Activated CD4-positive, alpha-beta T cell treated with anti-CD3 and anti-CD28 coated beads, Interleukin-2, amount 50 U/mL, for 16 hours (primary cell): ENCODE results near the gene NOP14.
A peak's percentile ranks its signal among the peaks of the same experiment; 100 is the strongest.
"Not testable (repeated sequence)": the region's sequence is repeated elsewhere in the genome, so short reads cannot be mapped to it uniquely, and the experiment has no call there.

ENCODE experiments used
- DNase-seq: peaks from one replicate; pipeline ENCODE4 v3.0.0-alpha.2; 2020

NOP14 gene

DNA sequence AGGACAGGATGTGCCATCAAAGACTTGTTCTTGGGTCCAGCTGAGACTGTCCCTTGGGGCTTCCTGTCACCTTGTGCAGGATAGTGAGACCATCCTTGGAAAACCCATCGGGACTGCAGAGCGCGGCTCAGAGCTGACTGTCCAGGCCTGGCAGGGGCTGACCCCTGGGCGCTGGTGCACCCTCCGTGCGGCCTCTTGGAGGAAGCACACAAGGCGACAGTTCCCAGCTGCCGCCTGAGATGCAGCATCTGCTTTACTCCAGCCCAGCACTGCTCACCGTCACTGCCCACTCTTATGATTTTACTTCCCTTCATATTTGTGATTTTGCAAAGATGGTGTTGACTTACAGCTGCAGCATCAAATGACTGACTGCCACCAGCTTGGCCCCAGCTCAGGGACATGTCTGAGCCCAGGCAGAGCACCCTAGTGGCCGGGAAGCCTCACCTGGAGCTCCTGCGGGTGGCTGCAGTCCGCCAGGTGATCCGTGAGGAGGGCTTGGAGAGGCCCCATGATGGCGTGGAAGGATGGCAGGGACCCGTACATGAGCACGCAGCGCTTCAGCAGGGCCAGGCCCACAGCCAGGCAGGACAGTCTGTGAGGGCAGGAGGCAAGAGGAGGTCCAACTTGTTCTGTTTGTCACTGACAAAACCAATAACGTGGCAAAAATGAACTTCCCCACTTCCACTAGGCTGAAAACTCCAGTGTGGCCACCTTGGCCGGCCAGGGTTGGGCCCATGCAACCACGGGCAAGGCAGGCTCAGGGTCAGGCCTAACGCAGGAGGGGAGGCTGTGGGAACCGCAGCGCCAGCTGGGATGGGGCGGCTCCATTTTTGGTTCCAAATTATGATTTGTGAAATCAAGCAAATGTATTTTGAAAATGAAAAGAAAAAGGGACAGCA, 21.8 kb downstream of the NOP14 start:
- DNase-seq, result no peak

- DNase-seq, result no peak
These were observed 22.7 kb downstream of the NOP14 start for GRCh38 chr4:2940267-2941137.

GRCh38 chr4:2939383-2940243, 23.6 kb downstream of the NOP14 start:
- no peak for DNase-seq

DNA sequence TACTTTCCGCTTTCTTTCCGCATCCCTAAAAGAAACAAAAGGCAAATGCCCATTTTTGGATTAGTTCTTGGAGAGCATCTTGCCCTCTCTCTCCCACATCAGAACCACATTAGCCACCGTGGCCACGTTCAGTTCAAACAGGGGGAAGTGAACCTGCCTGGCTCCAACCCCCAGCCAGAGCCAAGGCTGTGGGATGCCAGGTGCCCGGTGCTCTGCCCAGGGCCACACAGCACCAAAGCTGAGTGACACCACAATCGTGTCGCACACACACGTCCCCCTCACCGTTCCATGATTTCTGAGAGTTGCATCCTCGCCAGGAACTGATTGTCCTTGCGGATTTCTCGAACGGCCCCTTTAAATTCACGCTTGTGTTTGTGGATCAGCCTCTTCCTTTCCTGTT, 24.3 kb downstream of the NOP14 start:
- DNase-seq, result no peak

DNA sequence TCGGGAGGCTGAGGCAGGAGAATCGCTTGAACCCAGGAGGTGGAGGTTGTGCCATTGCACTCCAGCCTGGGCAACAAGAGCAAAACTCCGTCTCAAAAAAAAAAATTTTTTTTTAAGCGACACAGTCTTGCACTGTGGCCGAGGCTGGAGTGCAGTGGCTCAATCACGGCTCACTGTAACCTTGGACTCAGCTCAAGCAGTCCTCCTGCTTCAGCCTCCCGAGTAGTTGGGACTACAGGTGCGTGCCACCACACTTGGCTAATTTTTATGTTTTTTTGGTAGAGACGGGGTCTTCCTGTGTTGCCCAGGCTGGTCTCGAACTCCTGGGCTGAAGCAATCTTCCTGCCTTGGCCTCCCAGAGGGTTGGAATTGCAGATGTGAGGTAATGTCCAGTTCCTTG, 24.8 kb downstream of the NOP14 start:
- DNase-seq, result not testable (repeated sequence)

GRCh38 chr4:2937986-2938385, 25.2 kb downstream of the NOP14 start:
- DNase-seq, result no peak

DNA sequence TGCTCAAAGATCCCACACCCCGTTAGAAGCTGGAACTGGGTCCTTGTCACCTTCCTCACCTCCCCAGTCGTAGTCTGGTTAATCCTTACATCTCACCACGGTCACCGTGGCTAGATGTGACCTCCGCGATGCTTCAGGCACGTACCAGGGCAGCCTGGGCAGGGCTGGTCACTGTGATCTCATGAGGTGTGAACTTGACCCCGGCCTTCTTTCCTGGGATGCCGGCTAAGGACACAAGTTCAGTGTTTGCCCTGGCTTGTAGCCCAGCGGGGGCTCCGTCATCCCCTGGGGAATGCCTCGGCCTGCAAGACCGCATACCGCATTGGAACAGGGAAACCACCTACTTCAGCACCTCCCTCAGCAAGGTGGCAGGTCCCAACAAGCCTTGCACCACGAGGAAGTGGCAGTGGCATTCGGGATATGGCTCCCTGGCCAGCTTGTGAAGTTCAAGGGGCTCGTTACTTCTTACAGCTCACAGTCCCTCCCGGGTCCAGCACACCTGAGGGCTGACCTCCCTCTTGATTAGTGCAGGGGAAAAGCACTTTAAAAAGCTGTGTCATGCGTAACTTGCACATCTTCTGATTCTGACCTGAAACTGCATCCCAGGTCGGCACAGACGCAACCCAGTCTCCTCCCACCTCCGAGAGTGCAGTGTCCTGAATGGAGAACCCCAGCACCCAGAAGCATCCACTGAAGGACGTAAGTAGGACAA, 25.9 kb downstream of the NOP14 start:
- DNase-seq, result peak; percentile 48

GRCh38 chr4:2936773-2937145, 26.4 kb downstream of the NOP14 start:
- DNase-seq, result peak; percentile 89

- DNase-seq, result peak; percentile 96
These were observed 27.2 kb downstream of the NOP14 start for GRCh38 chr4:2935762-2936743.

- peak; percentile 97 for DNase-seq
These were observed 28.1 kb downstream of the NOP14 start for GRCh38 chr4:2934813-2935761.

DNA sequence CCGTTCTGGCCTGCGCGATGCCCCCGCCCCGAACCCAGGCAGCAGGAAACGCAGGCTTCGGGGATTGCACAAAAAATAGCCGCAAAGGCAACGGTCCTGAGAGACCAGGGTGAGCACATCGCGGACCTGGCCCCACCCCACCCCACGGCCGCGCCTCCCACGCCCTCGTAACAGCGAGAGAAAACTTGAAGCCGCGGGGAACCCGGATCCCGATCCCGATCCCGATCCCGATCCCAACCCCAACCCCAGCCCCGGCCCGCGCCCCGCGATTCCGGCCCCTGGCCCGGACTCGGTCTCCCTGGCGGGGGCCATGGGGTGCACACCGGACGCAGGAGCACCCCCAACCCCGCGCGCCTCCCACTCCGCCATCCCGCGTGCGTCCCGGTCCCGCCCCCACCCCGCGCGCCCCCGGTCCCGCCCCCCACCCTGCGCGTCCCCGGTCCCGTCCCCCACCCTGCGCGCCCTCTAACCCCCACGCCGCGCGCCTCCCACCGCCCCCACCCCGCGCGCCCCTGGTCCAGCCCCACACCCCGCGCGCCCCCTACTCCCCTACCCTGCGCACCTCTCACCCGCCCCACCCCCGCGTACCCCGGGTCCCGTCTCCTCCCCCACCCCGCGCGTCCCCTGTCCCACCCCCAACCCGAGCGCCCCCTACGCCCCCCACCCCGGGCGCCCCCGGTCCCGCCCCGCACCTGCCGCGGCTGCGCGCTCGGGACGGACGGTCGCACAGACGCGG, 29.0 kb downstream of the NOP14 start:
- peak; percentile 45 for DNase-seq

DNA sequence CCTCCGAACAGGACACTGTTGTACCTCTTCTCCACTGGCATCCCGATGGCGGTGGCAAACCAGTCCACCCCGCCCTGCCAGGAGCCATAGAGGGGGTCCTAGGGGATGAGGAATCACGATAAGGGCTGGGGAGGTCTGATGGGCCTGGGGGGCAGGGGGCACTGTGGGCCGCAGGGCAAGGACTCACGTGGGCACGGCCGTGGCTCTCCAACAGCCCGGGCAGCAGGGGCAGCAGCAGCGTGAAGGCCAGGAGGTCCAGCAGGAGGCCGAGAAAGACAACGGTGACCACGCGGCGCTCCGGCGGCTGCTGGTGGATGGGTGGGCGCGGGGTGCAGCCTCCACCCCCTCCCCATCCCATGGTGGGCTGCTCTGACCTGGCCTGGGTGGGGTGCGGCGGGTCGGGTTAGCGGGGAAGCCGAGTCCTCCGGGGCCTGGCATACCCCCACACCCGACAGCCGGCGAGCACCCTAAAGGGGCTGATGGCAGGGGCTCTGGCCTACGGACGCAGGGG, 29.6 kb downstream of the NOP14 start:
- no peak for DNase-seq

DNA sequence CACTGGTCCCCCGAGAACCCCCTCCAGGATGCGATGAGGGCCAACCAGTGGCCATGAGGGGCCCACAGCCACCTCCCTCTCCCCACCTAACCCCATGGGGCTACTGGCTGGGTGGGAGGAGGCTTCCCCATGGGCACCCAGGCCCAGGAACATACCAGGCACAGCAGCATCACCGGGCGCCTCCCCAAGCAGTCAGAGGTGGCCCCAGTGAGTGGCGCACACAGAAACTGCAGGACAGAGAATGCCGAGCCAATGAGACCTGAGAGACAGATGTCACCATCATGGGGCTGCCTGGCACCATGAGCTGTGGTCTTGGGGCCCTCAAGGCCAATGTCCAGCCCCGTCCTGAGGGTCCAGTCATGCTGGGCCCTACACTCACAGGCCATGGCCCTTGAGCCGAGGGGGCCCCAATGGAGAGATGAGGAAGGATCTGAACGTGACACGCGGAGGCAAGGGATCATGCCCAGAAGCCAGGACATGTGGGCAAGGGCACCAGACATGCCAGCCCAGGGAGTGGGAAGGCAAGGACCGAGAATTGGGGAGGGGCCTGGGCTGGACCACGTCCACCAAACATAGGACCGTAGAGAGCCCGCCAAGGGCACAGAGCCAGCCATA, 30.1 kb downstream of the NOP14 start:
- peak; percentile 32 for DNase-seq

- DNase-seq, result no peak
These were observed 30.8 kb downstream of the NOP14 start for GRCh38 chr4:2932321-2932950.

- DNase-seq, result peak; percentile 68
These were observed 31.5 kb downstream of the NOP14 start for GRCh38 chr4:2931512-2932301.

GRCh38 chr4:2930758-2931511, 32.3 kb downstream of the NOP14 start:
- DNase-seq, result no peak
